Kidney (tissue), 14 donors: ENCODE data around the gene BBLN. TPM values are rescaled to one million over a fixed set of nuclear protein-coding genes. Genes with fewer than 3 reads are reported as not detected.
A peak's percentile ranks its signal among the peaks of the same experiment; 100 is the strongest.

Experiments used
- DNase-seq, 5 donors: peaks; one replicate each; pipeline ENCODE4 v3.0.0-alpha.2; 2013 to 2020
- FAIRE-seq: peaks from 2 replicates; lab custom pipeline; 2012; peaks lifted over from hg19 to GRCh38; lab: Jason Lieb, UNC
- H3K27ac ChIP-seq, 2 donors: one replicate each; pipeline ENCODE4 v1.7.0; 2013; ENCODE audit warnings: low read depth in 2 of 2, low read length in 2 of 2, inconsistent platforms in 1 of 2
- H3K27me3 ChIP-seq: one replicate; pipeline ENCODE4 v1.7.1; 2013; ENCODE audit warnings: low read length, inconsistent platforms; ENCODE audit not compliant: control insufficient read depth, insufficient read depth
- H3K36me3 ChIP-seq, 3 donors: one replicate each; pipeline versions ENCODE4 v1.7.0 to v1.7.1; 2013; ENCODE audit warnings: low read length in 3 of 3, control low read depth in 1 of 3, inconsistent platforms in 1 of 3; ENCODE audit not compliant: insufficient read depth in 3 of 3, control insufficient read depth in 2 of 3
- H3K4me1 ChIP-seq, 3 donors: one replicate each; pipeline versions ENCODE4 v1.7.0 to v1.7.1; 2013; ENCODE audit warnings: low read length in 3 of 3, inconsistent platforms in 1 of 3, low read depth in 1 of 3; ENCODE audit not compliant: control insufficient read depth in 2 of 3, insufficient read depth in 2 of 3
- H3K4me3 ChIP-seq, 3 donors: one replicate each; pipeline versions ENCODE4 v1.7.0 to v1.8.1; 2013; ENCODE audit warnings: low read length in 3 of 3, control low read depth in 1 of 3, inconsistent platforms in 1 of 3
- H3K9ac ChIP-seq, 3 donors: one replicate each; pipeline versions ENCODE4 v1.7.0 to v1.7.1; 2013; ENCODE audit warnings: low read length in 3 of 3, control low read depth in 1 of 3, inconsistent platforms in 1 of 3
- H3K9me3 ChIP-seq, 3 donors: one replicate each; pipeline versions ENCODE4 v1.7.0 to v1.7.1; 2013; ENCODE audit warnings: low read length in 3 of 3, control low read depth in 1 of 3, inconsistent platforms in 1 of 3; ENCODE audit not compliant: control insufficient read depth in 2 of 3, insufficient read depth in 1 of 3
- intact Hi-C: fragments of 100-400 bp; cut with DNase I; formaldehyde crosslinking; loops from one replicate; pipeline ENCODE4 v1.11.1; 2022
- polyA plus RNA-seq: library from polyadenylated mRNA; stranded (reverse); fragments of 350-450 nt; fragmentation: Illumina TruSeq; extraction: RNeasy Lipid Tissue Mini Kit (QIAGEN cat#74804); gene quantifications from one replicate; pipeline ENCODE4 v1.2.3, GENCODE V29; 2014; ENCODE audit warnings: low read depth, low replicate concordance; ENCODE audit not compliant: insufficient read depth
- total RNA-seq: library from RNA; stranded (reverse); fragmentation: NEBNext Ultra II Directional; extraction: Animal tissue kit (Norgen Biotek cat#: 25700); gene quantifications from one replicate; pipeline ENCODE4 v1.2.1, GENCODE V29; 2021
- TF ChIP-seq, protein P1 (sequence below): IDR thresholded peaks from 3 replicates; pipeline ENCODE4 v1.5.1; 2012; ENCODE audit warnings: mild to moderate bottlenecking, moderate library complexity, borderline replicate concordance; ENCODE audit not compliant: insufficient read depth; ENCODE audit errors: extremely low read depth
- donor health status: control.
- donor health status: control.
- donor health status: control.
- donor health status: control.
- donor health status: control.
- donor health status: DM: yes; HTN: yes; CAD: no.
- donor health status: Normal renal cell carcinoma (clear cell type).

BBLN gene
- total and polyA plus RNA-seq, 2 donors from 2014 or later = 55.6 to 192 TPM

DNA sequence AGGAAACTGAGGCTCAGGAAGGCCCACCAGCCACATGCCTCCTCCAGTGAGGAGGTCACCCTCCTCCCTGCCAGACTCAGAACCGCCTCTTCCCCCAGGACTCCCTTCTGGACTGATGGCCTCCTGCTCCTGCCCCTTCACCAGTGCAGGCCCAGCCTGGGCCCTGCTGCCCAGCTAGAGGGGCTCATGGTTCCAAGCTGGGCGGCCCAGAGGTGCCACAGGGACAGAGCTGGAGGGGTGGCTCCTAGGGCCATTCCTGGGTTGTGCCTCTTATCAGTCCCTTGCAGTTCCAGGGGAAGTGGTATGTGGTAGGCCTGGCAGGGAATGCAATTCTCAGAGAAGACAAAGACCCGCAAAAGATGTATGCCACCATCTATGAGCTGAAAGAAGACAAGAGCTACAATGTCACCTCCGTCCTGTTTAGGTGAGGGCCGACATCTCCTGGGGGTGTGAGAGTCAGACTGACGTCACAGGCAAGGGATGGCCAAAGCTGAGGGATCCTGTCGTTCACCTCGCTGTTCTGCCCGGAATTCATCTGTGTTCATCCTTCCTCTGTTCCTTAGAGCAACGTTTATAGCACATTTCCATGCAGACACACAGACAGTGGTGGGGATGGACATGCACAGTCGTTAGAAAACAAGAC lies 10.0 kb upstream of the BBLN start:
- H3K4me3 ChIP-seq = no peak overlapping the region
- no peaks in the 10 kb centered on the region for H3K27me3 ChIP-seq
- DNase-seq (peak in 2 of 5 donors; percentile 37 to 72), FAIRE-seq (no peak)
- H3K4me1 ChIP-seq = peaks cover 0 to 7% (median 6%) of the 10 kb centered on the region in 3 donors
- TF ChIP-seq, protein P1, sequence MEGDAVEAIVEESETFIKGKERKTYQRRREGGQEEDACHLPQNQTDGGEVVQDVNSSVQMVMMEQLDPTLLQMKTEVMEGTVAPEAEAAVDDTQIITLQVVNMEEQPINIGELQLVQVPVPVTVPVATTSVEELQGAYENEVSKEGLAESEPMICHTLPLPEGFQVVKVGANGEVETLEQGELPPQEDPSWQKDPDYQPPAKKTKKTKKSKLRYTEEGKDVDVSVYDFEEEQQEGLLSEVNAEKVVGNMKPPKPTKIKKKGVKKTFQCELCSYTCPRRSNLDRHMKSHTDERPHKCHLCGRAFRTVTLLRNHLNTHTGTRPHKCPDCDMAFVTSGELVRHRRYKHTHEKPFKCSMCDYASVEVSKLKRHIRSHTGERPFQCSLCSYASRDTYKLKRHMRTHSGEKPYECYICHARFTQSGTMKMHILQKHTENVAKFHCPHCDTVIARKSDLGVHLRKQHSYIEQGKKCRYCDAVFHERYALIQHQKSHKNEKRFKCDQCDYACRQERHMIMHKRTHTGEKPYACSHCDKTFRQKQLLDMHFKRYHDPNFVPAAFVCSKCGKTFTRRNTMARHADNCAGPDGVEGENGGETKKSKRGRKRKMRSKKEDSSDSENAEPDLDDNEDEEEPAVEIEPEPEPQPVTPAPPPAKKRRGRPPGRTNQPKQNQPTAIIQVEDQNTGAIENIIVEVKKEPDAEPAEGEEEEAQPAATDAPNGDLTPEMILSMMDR = no peak
- H3K9me3 ChIP-seq = no peaks in the 10 kb centered on the region
- H3K36me3 ChIP-seq = no peaks in the 10 kb centered on the region
- no peak overlapping the region for H3K9ac ChIP-seq
- H3K27ac ChIP-seq = no peak overlapping the region
- intact Hi-C loops = no loop called here

DNA sequence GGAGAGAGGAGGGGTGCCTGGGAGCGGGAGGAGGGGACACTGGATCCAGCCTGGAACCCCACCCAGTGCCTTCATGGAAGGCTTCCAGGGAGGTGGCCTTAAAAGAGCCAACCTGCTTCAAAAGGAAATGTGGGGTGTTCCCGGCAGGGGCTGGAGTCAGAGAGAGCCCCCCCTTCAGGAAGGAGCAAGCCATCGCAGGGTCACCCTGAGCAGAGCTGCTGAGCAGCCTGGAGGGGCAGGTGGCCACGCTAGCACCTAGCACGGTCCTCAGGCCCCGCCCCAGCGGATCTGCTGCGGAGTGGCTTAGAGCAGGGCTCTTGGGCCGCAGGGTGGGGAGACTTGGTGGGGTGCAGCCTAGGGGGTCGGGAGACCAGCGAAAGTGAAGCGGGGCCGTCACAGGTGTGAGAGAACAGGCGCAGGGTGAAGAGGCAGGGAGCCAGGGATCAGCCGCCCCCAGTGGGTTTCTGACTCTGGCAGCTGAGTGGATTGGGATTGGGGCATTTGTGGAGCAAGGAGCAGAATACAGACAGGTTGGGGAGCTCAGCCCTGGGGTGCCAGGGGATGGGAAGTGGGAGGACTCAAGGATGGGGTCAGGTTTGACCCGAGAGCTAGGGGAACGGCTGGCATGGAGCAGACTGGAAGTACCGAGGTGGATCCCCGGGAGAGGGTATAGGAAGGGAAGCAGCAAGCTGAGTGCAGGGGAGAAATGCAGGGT lies 9.3 kb upstream of the BBLN start:
- intact Hi-C loops = no loop called here
- H3K36me3 ChIP-seq = no peaks in the 10 kb centered on the region
- H3K4me3 ChIP-seq = no peak overlapping the region
- peaks cover 0 to 7% (median 6%) of the 10 kb centered on the region in 3 donors for H3K4me1 ChIP-seq
- DNase-seq (peak in 2 of 5 donors; percentile 55 to 73), FAIRE-seq (no peak)
- H3K27me3 ChIP-seq = no peaks in the 10 kb centered on the region
- TF ChIP-seq, protein P1 = no peak
- H3K9ac ChIP-seq = no peak overlapping the region
- H3K9me3 ChIP-seq = no peaks in the 10 kb centered on the region
- H3K27ac ChIP-seq = no peak overlapping the region

DNA sequence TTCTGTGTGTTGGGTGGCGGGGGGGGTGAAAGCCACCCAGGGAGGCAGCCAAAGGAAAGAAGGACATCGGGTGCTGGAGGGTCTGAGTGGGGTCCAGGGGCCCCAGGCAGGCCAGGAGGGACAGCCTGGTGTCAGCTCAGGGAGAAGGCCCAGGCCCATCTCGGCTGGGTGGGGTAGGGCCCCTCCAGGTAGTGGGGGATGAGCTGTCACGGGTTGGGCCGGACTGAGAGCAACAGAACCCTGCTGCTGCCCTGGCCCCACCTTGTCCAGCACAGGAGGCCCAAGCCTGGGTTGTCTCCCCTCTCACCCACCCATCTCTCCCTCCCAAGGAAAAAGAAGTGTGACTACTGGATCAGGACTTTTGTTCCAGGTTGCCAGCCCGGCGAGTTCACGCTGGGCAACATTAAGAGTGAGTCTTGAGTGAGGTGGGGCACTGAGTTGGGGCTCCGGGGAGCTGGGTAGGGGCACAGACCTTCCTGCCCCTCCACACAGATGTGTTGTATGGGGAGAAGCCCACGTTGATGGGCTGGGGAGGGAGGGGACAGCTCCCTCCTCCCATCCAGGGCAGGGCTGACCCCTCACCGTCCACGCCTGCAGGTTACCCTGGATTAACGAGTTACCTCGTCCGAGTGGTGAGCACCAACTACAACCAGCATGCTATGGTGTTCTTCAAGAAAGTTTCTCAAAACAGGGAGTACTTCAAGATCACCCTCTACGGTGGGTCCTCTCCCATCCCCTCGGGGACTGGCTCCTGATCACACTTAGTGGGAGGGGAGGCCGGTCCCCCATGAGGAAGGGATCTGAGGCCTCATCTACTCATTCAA lies 8.5 kb upstream of the BBLN start:
- intact Hi-C loops = no loop called here
- FAIRE-seq (no peak), DNase-seq (peak in 2 of 5 donors; percentile 48 to 58)
- TF ChIP-seq, protein P1 = no peak
- Histone ChIP-seq H3K9ac (no peak overlapping the region), H3K36me3 (no peaks in the 10 kb centered on the region), H3K9me3 (no peaks in the 10 kb centered on the region), H3K27me3 (no peaks in the 10 kb centered on the region), H3K4me1 (peaks cover 0 to 7% (median 6%) of the 10 kb centered on the region in 3 donors), H3K27ac (no peak overlapping the region), H3K4me3 (no peak overlapping the region)
